Measurements from ENCODE around the gene PCSK5. TPM values are rescaled to one million over a fixed set of nuclear protein-coding genes. Genes with fewer than 3 reads are reported as not detected.

The PCSK5 gene
- 0.66 and 0.74 TPM in 2 replicates for polyA plus RNA-seq (2011; rRNA removed)
- polyA minus RNA-seq (2011; rRNA and poly(A)+ RNA removed), result 0.67 and 2.2 TPM in 2 replicates

GRCh38 chr9:75890472-75891276 lies at the start of gene PCSK5:
Gene PCSK5, plus strand, starts transcription at chr9:75890673. Its CDS starts 509 bp downstream, at chr9:75891182.
- Histone ChIP-seq H3K4me3 (ENCODE audit: low read depth, low read length) (peak within 1 kb of the TSS; percentile 57), H3K27me3 (ENCODE audit: control insufficient read depth, insufficient read depth, low read length) (peaks cover 8% of the 10 kb centered on the region), H3K36me3 (ENCODE audit: control insufficient read depth, insufficient read depth, low read length) (no peaks in the 10 kb centered on the region)
- ChIA-PET POLR2A (no interaction called here), CTCF (interaction anchor here (1.0 to 2.5 kb wide), 4 partner anchors 10 to 407 kb away, joined by 3 to 8 read pairs (median 4); no protein-coding TSS in a partner anchor)
- DNase-seq (ENCODE audit: low read depth), result peak; percentile 52
- TF ChIP-seq CTCF (IDR thresholded peaks at IDR 0.05; ENCODE audit: insufficient read depth, low read depth, low read length), result peak; percentile 34

- TF ChIP-seq CTCF (IDR thresholded peaks at IDR 0.05; ENCODE audit: insufficient read depth, low read depth, low read length), result no peak
- ChIA-PET CTCF (interaction anchor here (0.6 to 1.4 kb wide), 2 partner anchors 22 to 25 kb away, joined by 3 to 5 read pairs; no protein-coding TSS in a partner anchor), POLR2A (no interaction called here)
- Histone ChIP-seq H3K27me3 (ENCODE audit: control insufficient read depth, insufficient read depth, low read length) (no peaks in the 10 kb centered on the region), H3K4me3 (ENCODE audit: low read depth, low read length) (no peak overlapping the region), H3K36me3 (ENCODE audit: control insufficient read depth, insufficient read depth, low read length) (no peaks in the 10 kb centered on the region)
- DNase-seq (ENCODE audit: low read depth), result no peak
These were observed 46.2 kb upstream of the PCSK5 start for GRCh38 chr9:75844321-75844720.

- Histone ChIP-seq H3K36me3 (ENCODE audit: control insufficient read depth, insufficient read depth, low read length) (no peaks in the 10 kb centered on the region), H3K4me3 (ENCODE audit: low read depth, low read length) (no peak overlapping the region), H3K27me3 (ENCODE audit: control insufficient read depth, insufficient read depth, low read length) (no peaks in the 10 kb centered on the region)
- no peak for TF ChIP-seq CTCF (IDR thresholded peaks at IDR 0.05; ENCODE audit: insufficient read depth, low read depth, low read length)
- ChIA-PET POLR2A (no interaction called here), CTCF (no interaction called here)
- no peak for DNase-seq (ENCODE audit: low read depth)
These were observed 44.7 kb upstream of the PCSK5 start for GRCh38 chr9:75845806-75846205.

- Histone ChIP-seq H3K36me3 (ENCODE audit: control insufficient read depth, insufficient read depth, low read length) (no peaks in the 10 kb centered on the region), H3K27me3 (ENCODE audit: control insufficient read depth, insufficient read depth, low read length) (no peaks in the 10 kb centered on the region), H3K4me3 (ENCODE audit: low read depth, low read length) (no peak overlapping the region)
- TF ChIP-seq CTCF (IDR thresholded peaks at IDR 0.05; ENCODE audit: insufficient read depth, low read depth, low read length), result no peak
- POLR2A ChIA-PET, result no interaction called here
- DNase-seq (ENCODE audit: low read depth), result no peak
- CTCF ChIA-PET, result interaction anchor here (2.2 kb wide), 1 partner anchor 19 kb away, joined by 8 read pairs; no protein-coding TSS in a partner anchor
These were observed 43.4 kb upstream of the PCSK5 start for GRCh38 chr9:75847085-75847484.

- ChIA-PET CTCF (no interaction called here), POLR2A (no interaction called here)
These were observed 39.8 kb upstream of the PCSK5 start for GRCh38 chr9:75850459-75851200.

More at GRCh38 chr9:75850459-75851200, 39.8 kb upstream of the PCSK5 start:
- no peak for DNase-seq (ENCODE audit: low read depth)
- H3K27me3 ChIP-seq (ENCODE audit: control insufficient read depth, insufficient read depth, low read length), result no peaks in the 10 kb centered on the region
- TF ChIP-seq CTCF (IDR thresholded peaks at IDR 0.05; ENCODE audit: insufficient read depth, low read depth, low read length), result no peak
- no peak overlapping the region for H3K4me3 ChIP-seq (ENCODE audit: low read depth, low read length)
- H3K36me3 ChIP-seq (ENCODE audit: control insufficient read depth, insufficient read depth, low read length), result no peaks in the 10 kb centered on the region
